Mucosa of stomach (tissue), 1 donor: ENCODE data around the gene COCH.
"Not testable (repeated sequence)": the region's sequence is repeated elsewhere in the genome, so short reads cannot be mapped to it uniquely, and the experiment has no call there.

Experiments
- H3K27me3 ChIP-seq: one replicate; pipeline ENCODE4 v1.7.0; 2013; ENCODE audit warnings: mild to moderate bottlenecking, low read length; ENCODE audit not compliant: control insufficient read depth, insufficient read depth
- H3K36me3 ChIP-seq: one replicate; pipeline ENCODE4 v1.7.0; 2013; ENCODE audit warnings: low read length; ENCODE audit not compliant: control insufficient read depth, insufficient read depth
- H3K4me1 ChIP-seq: one replicate; pipeline ENCODE4 v1.7.0; 2013; ENCODE audit warnings: mild to moderate bottlenecking, low read length; ENCODE audit not compliant: control insufficient read depth, insufficient read depth
- H3K4me3 ChIP-seq: one replicate; pipeline ENCODE4 v1.7.0; 2013; ENCODE audit warnings: low read length
- H3K9ac ChIP-seq: one replicate; pipeline ENCODE4 v1.7.0; 2013; ENCODE audit warnings: mild to moderate bottlenecking, low read length, moderate library complexity
- H3K9me3 ChIP-seq: one replicate; pipeline ENCODE4 v1.7.0; 2013; ENCODE audit warnings: mild to moderate bottlenecking, low read length, moderate library complexity; ENCODE audit not compliant: control insufficient read depth
- donor health status: Pancreatic carcinoma.

COCH gene

GRCh38 chr14:30883508-30884294, 9.3 kb downstream of the COCH start:
- H3K9me3 ChIP-seq = no peaks in the 10 kb centered on the region
- no peak overlapping the region for H3K9ac ChIP-seq
- no peak overlapping the region for H3K4me3 ChIP-seq
- no peaks in the 10 kb centered on the region for H3K36me3 ChIP-seq
- H3K27me3 ChIP-seq = no peaks in the 10 kb centered on the region
- H3K4me1 ChIP-seq = no peaks in the 10 kb centered on the region

GRCh38 chr14:30884901-30885300, 10.5 kb downstream of the COCH start:
- no peaks in the 10 kb centered on the region for H3K27me3 ChIP-seq
- H3K9me3 ChIP-seq = no peaks in the 10 kb centered on the region
- H3K36me3 ChIP-seq = no peaks in the 10 kb centered on the region
- no peak overlapping the region for H3K9ac ChIP-seq
- H3K4me1 ChIP-seq = no peaks in the 10 kb centered on the region
- H3K4me3 ChIP-seq = no peak overlapping the region

- Histone ChIP-seq H3K27me3 (no peaks in the 10 kb centered on the region), H3K36me3 (no peaks in the 10 kb centered on the region), H3K4me1 (no peaks in the 10 kb centered on the region), H3K9me3 (no peaks in the 10 kb centered on the region), H3K4me3 (no peak overlapping the region), H3K9ac (no peak overlapping the region)
Observed at GRCh38 chr14:30885840-30886740, 11.7 kb downstream of the COCH start.

- no peak overlapping the region for H3K4me3 ChIP-seq
- H3K9ac ChIP-seq = no peak overlapping the region
- H3K4me1 ChIP-seq = peaks cover 9% of the 10 kb centered on the region
- no peaks in the 10 kb centered on the region for H3K27me3 ChIP-seq
- no peaks in the 10 kb centered on the region for H3K9me3 ChIP-seq
- no peaks in the 10 kb centered on the region for H3K36me3 ChIP-seq
Observed at GRCh38 chr14:30888480-30889243, 14.3 kb downstream of the COCH start.

- Histone ChIP-seq H3K4me3 (no peak overlapping the region), H3K36me3 (no peaks in the 10 kb centered on the region), H3K9me3 (no peaks in the 10 kb centered on the region), H3K9ac (no peak overlapping the region), H3K4me1 (peaks cover 9% of the 10 kb centered on the region), H3K27me3 (no peaks in the 10 kb centered on the region)
Observed at GRCh38 chr14:30889244-30889594, 14.9 kb downstream of the COCH start.

- no peaks in the 10 kb centered on the region for H3K27me3 ChIP-seq
Observed at GRCh38 chr14:30893819-30894218, 19.5 kb downstream of the COCH start.

GRCh38 chr14:30894923-30895515, 20.7 kb downstream of the COCH start:
- H3K36me3 ChIP-seq = no peaks in the 10 kb centered on the region
- no peaks in the 10 kb centered on the region for H3K27me3 ChIP-seq
- peaks cover 9% of the 10 kb centered on the region for H3K4me1 ChIP-seq
- H3K4me3 ChIP-seq = no peak overlapping the region
- no peak overlapping the region for H3K9ac ChIP-seq
- no peaks in the 10 kb centered on the region for H3K9me3 ChIP-seq

More at GRCh38 chr14:30893819-30894218, 19.5 kb downstream of the COCH start:
- H3K9me3 ChIP-seq = no peaks in the 10 kb centered on the region
- H3K4me3 ChIP-seq = no peak overlapping the region
- no peaks in the 10 kb centered on the region for H3K36me3 ChIP-seq
- H3K4me1 ChIP-seq = peaks cover 9% of the 10 kb centered on the region
- no peak overlapping the region for H3K9ac ChIP-seq

GRCh38 chr14:30896435-30896834, 22.1 kb downstream of the COCH start:
- Histone ChIP-seq H3K4me1 (peaks cover 7% of the 10 kb centered on the region), H3K4me3 (no peak overlapping the region), H3K9me3 (no peaks in the 10 kb centered on the region)

GRCh38 chr14:30897121-30897520, 22.8 kb downstream of the COCH start:
- H3K36me3 ChIP-seq, H3K9ac ChIP-seq, H3K27me3 ChIP-seq, H3K4me1 ChIP-seq, H3K9me3 ChIP-seq, H3K4me3 ChIP-seq: not testable (repeated sequence)

More at GRCh38 chr14:30896435-30896834, 22.1 kb downstream of the COCH start:
- H3K9ac ChIP-seq = no peak overlapping the region
- H3K27me3 ChIP-seq = no peaks in the 10 kb centered on the region
- H3K36me3 ChIP-seq = no peaks in the 10 kb centered on the region

GRCh38 chr14:30903285-30904124, 29.1 kb downstream of the COCH start:
- Histone ChIP-seq H3K4me1 (peaks cover 5% of the 10 kb centered on the region), H3K9ac (no peak overlapping the region), H3K9me3 (no peaks in the 10 kb centered on the region), H3K27me3 (no peaks in the 10 kb centered on the region), H3K4me3 (no peak overlapping the region), H3K36me3 (no peaks in the 10 kb centered on the region)
